ENCODE data around the gene DDC.

DNA sequence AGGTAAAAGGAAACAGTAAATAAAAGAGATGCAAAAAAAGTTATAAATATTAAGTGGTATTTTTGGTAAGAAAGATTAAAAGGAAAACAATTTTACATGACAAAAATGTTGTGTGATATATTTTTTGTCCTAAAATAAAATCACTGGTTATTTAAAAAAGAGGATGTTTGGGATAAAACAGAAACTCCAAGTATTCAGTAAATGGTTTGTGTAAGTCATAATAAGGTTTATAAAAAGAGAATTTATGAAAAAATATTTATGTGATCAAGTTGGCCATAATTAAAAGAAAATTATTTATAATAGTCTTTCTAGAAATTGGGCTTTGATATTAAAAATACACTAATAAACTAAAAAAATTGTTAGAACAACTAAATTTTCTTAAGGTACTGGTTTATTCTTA, 76.8 kb downstream of the DDC start:
- TF ChIP-seq, protein P1, sequence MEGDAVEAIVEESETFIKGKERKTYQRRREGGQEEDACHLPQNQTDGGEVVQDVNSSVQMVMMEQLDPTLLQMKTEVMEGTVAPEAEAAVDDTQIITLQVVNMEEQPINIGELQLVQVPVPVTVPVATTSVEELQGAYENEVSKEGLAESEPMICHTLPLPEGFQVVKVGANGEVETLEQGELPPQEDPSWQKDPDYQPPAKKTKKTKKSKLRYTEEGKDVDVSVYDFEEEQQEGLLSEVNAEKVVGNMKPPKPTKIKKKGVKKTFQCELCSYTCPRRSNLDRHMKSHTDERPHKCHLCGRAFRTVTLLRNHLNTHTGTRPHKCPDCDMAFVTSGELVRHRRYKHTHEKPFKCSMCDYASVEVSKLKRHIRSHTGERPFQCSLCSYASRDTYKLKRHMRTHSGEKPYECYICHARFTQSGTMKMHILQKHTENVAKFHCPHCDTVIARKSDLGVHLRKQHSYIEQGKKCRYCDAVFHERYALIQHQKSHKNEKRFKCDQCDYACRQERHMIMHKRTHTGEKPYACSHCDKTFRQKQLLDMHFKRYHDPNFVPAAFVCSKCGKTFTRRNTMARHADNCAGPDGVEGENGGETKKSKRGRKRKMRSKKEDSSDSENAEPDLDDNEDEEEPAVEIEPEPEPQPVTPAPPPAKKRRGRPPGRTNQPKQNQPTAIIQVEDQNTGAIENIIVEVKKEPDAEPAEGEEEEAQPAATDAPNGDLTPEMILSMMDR (IDR thresholded peaks at IDR 0.05 in 4 of 5, conservative IDR thresholded peaks at IDR 0.05 in 1 of 5): no peak
- no peak for TF ChIP-seq POLR2A (IDR thresholded peaks at IDR 0.05)
